B cell (primary cell): ENCODE results near the gene ANKFN1. TPM values are rescaled to one million over a fixed set of nuclear protein-coding genes. Genes with fewer than 3 reads are reported as not detected.

Source experiments
- ATAC-seq: fragments of 200-7000 bp; cut with Tn5 transposase; one replicate; pipeline ENCODE4 v1.10.0; 2021; ENCODE audit warnings: low read depth, mild to moderate bottlenecking, moderate number of reproducible peaks, moderate library complexity
- CTCF ChIA-PET: fragments of 350-600 bp; sonication (Branson Sonifier 250); formaldehyde crosslinking; loops from one replicate; lab custom pipeline; 2021; ENCODE audit warnings: antibody characterized with exemption, inconsistent platforms; lab: Charles Lee
- POLR2A ChIA-PET: fragments of 350-600 bp; sonication (Branson Sonifier 250); formaldehyde crosslinking; loops from one replicate; lab custom pipeline; 2021; ENCODE audit warnings: antibody characterized with exemption; lab: Charles Lee
- DNase-seq: peaks from one replicate; pipeline ENCODE4 v3.0.0; 2013
- H2AFZ ChIP-seq: 2 replicates; pipeline ENCODE4 v1.6.1; 2012; ENCODE audit warnings: mild to moderate bottlenecking, low read depth, low read length; ENCODE audit not compliant: insufficient read depth, poor library complexity, severe bottlenecking
- H3K27ac ChIP-seq, 2 donors: 1 replicate in 1 of 2; 2 replicates in 1 of 2; pipeline ENCODE4 v1.5.1; 2012 to 2013; ENCODE audit warnings: low read length in 2 of 2, mild to moderate bottlenecking in 2 of 2, moderate library complexity in 1 of 2
- H3K27me3 ChIP-seq, 4 experiments: fragments of 200-600 bp in 1 of 4; sonication (generic) in 1 of 4; replicated peaks in 1 of 4; 1 replicate in 2 of 4; 2 replicates in 2 of 4; pipeline versions ENCODE4 v1.6.1 to v1.7.0; 2013 to 2016; ENCODE audit warnings: low read length in 3 of 4, mild to moderate bottlenecking in 2 of 4, mixed read lengths in 1 of 4, moderate library complexity in 1 of 4; ENCODE audit not compliant: insufficient read depth in 4 of 4, control insufficient read depth in 3 of 4; ENCODE audit errors: control extremely low read depth in 1 of 4
- H3K36me3 ChIP-seq, 2 experiments: replicated peaks in 1 of 2; 1 replicate in 1 of 2; 2 replicates in 1 of 2; pipeline versions ENCODE4 v1.6.1 to v1.7.1; 2013; ENCODE audit warnings: low read length in 1 of 2; ENCODE audit not compliant: insufficient read depth in 2 of 2, control insufficient read depth in 1 of 2; ENCODE audit errors: control extremely low read depth in 1 of 2, extremely low read depth in 1 of 2
- H3K4me1 ChIP-seq, 2 donors: fragments of 200-600 bp in 1 of 2; sonication (generic) in 1 of 2; 1 replicate in 1 of 2; 2 replicates in 1 of 2; pipeline versions ENCODE4 v1.5.1 to v1.6.1; 2013 to 2017; ENCODE audit warnings: low read length in 2 of 2; ENCODE audit not compliant: control insufficient read depth in 2 of 2, insufficient read depth in 2 of 2
- H3K4me2 ChIP-seq: replicated peaks from 2 replicates; pipeline ENCODE3; 2012; ENCODE audit warnings: mild to moderate bottlenecking, low read depth, low read length; ENCODE audit not compliant: poor library complexity, severe bottlenecking
- H3K4me3 ChIP-seq, 5 experiments: fragments of 200-600 bp in 1 of 5; sonication (generic) in 1 of 5; 1 replicate in 3 of 5; 2 replicates in 2 of 5; pipeline versions ENCODE4 v1.5.1 to v1.7.0; 2011 to 2016; ENCODE audit warnings: low read length in 4 of 5, mild to moderate bottlenecking in 4 of 5, low read depth in 2 of 5, control low read depth in 1 of 5, moderate library complexity in 1 of 5; ENCODE audit not compliant: insufficient read depth in 1 of 5; ENCODE audit errors: control extremely low read depth in 1 of 5, extremely low read depth in 1 of 5
- H3K79me2 ChIP-seq: fragments of 200-600 bp; sonication (generic); one replicate; pipeline ENCODE4 v1.6.0; 2016; ENCODE audit warnings: low read length; ENCODE audit not compliant: control insufficient read depth, insufficient read depth
- H3K9ac ChIP-seq: fragments of 200-600 bp; sonication (generic); 2 replicates; pipeline ENCODE4 v1.6.1; 2017; ENCODE audit warnings: mild to moderate bottlenecking, low read length, moderate library complexity
- H3K9me3 ChIP-seq, 3 donors: one replicate each; pipeline versions ENCODE4 v1.6.1 to v1.7.1; 2013; ENCODE audit warnings: low read length in 2 of 3; ENCODE audit not compliant: control insufficient read depth in 2 of 3, insufficient read depth in 1 of 3; ENCODE audit errors: control extremely low read depth in 1 of 3
- H4K20me1 ChIP-seq: 2 replicates; pipeline ENCODE4 v1.6.0; 2012; ENCODE audit warnings: mild to moderate bottlenecking, low read length; ENCODE audit not compliant: insufficient read depth, control insufficient read depth, poor library complexity, severe bottlenecking
- H3K27ac Mint-ChIP-seq: one replicate; pipeline ENCODE4 v1.8.0; 2021; ENCODE audit warnings: mixed read lengths
- H3K27me3 Mint-ChIP-seq: one replicate; pipeline ENCODE4 v1.8.0; 2021; ENCODE audit warnings: mixed read lengths
- H3K4me1 Mint-ChIP-seq: one replicate; pipeline ENCODE4 v1.8.0; 2021; ENCODE audit warnings: mixed read lengths
- H3K4me3 Mint-ChIP-seq: one replicate; pipeline ENCODE4 v1.8.0; 2021; ENCODE audit warnings: mixed read lengths
- H3K9me3 Mint-ChIP-seq: one replicate; pipeline ENCODE4 v1.8.0; 2022; ENCODE audit warnings: mixed read lengths; ENCODE audit not compliant: insufficient read depth
- CTCF ChIP-seq: fragments of 200-600 bp; IDR thresholded peaks from one replicate; pipeline ENCODE4 v1.8.0; 2022; ENCODE audit warnings: antibody characterized with exemption, mild to moderate bottlenecking
- EZH2 ChIP-seq: IDR thresholded peaks from 2 replicates; pipeline ENCODE4 v1.6.1; 2012; ENCODE audit warnings: borderline replicate concordance, low read depth, mild to moderate bottlenecking, moderate library complexity, low read length; ENCODE audit not compliant: insufficient read depth, poor library complexity, severe bottlenecking
- WGBS: methylation state at CpG from one replicate; pipeline ENCODE4 v1.1.5; 2013; ENCODE audit warnings: missing lambda C conversion rate; ENCODE audit not compliant: insufficient coverage; 5-methylcytosine and 5-hydroxymethylcytosine counted together
- intact Hi-C: fragments of 100-400 bp; cut with micrococcal nuclease; formaldehyde crosslinking; loops from one replicate; pipeline ENCODE4 v1.10.0; 2022
- polyA plus RNA-seq: library from polyadenylated mRNA; depleted of rRNA; stranded (reverse); fragments of >200 nt; gene quantifications from 2 replicates; pipeline ENCODE4 v1.2.3, GENCODE V29; 2012
- small RNA-seq: library from RNA; depleted of rRNA; stranded (forward); fragments of <200 nt; gene quantifications from one replicate; pipeline ENCODE3, GENCODE V24; 2012; ENCODE audit warnings: low replicate concordance, low read depth; ENCODE audit not compliant: insufficient read length
- total RNA-seq, 2 donors: library from RNA; stranded (reverse); fragments of 120-200 nt in 1 of 2; gene quantifications; 1 replicate in 1 of 2; 2 replicates in 1 of 2; pipeline versions ENCODE4 v1.2.3 to v1.2.4, GENCODE V29; 2013 to 2022

The ANKFN1 gene
- total and polyA plus RNA-seq, 2 donors (not counting 1 experiment from before 2014, with no cell fraction given) = not detected

GRCh38 chr17:56558088-56558487, 404.8 kb downstream of the ANKFN1 start:
- WGBS = 94% methylated on average over 7 of the region's 7 CpGs
- TF ChIP-seq CTCF = no peak
- TF ChIP-seq EZH2 = no peak
- H2AFZ ChIP-seq = no peak overlapping the region
- DNase-seq (no peak), ATAC-seq (no peak)
- H3K4me1 ChIP-seq = no peaks in the 10 kb centered on the region
- POLR2A ChIA-PET = no interaction called here
- no peaks in the 10 kb centered on the region for H3K4me1 Mint-ChIP-seq
- no peak overlapping the region for H3K4me2 ChIP-seq
- no peak overlapping the region for H3K27ac ChIP-seq
- H3K4me3 Mint-ChIP-seq = no peak overlapping the region
- no peaks in the 10 kb centered on the region for H3K9me3 Mint-ChIP-seq
- CTCF ChIA-PET = no interaction called here
- no peaks in the 10 kb centered on the region for H3K79me2 ChIP-seq
- intact Hi-C loops = no loop called here
- H3K9me3 ChIP-seq = no peaks in the 10 kb centered on the region
- H3K9ac ChIP-seq = no peak overlapping the region
- H4K20me1 ChIP-seq = no peaks in the 10 kb centered on the region
- H3K4me3 ChIP-seq = no peak overlapping the region
- no peaks in the 10 kb centered on the region for H3K36me3 ChIP-seq
- H3K27me3 ChIP-seq = peaks cover 0 to 7% (median 0%) of the 10 kb centered on the region in 4 experiments
- H3K27me3 Mint-ChIP-seq = peaks cover 16% of the 10 kb centered on the region
- no peak overlapping the region for H3K27ac Mint-ChIP-seq

Small RNA genes within 50 kb of the gene (small RNA-seq; reads per million reads assigned to genes)
- not detected for gene AC006600.1
